ENCODE data around the gene SLC6A6.
"Not testable (repeated sequence)": the region's sequence is repeated elsewhere in the genome, so short reads cannot be mapped to it uniquely, and the experiment has no call there.

SLC6A6 gene

GRCh38 chr3:14511623-14512280 lies 109.3 kb downstream of the SLC6A6 start:
- FAIRE-seq (no peak), DNase-seq (ENCODE audit: extremely low spot score, insufficient read length, low read depth) (no peak)

- no peak for FAIRE-seq
- no peak for DNase-seq (ENCODE audit: extremely low spot score, insufficient read length, low read depth)
Observed at GRCh38 chr3:14512281-14512941, 110.0 kb downstream of the SLC6A6 start.

GRCh38 chr3:14512942-14513327 lies 110.5 kb downstream of the SLC6A6 start:
- DNase-seq (ENCODE audit: extremely low spot score, insufficient read length, low read depth) (no peak), FAIRE-seq (no peak)

GRCh38 chr3:14513566-14514322 lies 111.3 kb downstream of the SLC6A6 start:
- no peak for FAIRE-seq

GRCh38 chr3:14514323-14514720 lies 111.9 kb downstream of the SLC6A6 start:
- no peak for FAIRE-seq

More at GRCh38 chr3:14513566-14514322, 111.3 kb downstream of the SLC6A6 start:
- DNase-seq (ENCODE audit: extremely low spot score, insufficient read length, low read depth), result no peak

GRCh38 chr3:14515526-14515925 lies 113.1 kb downstream of the SLC6A6 start:
- not testable (repeated sequence) for DNase-seq (ENCODE audit: extremely low spot score, insufficient read length, low read depth); FAIRE-seq

More at GRCh38 chr3:14514323-14514720, 111.9 kb downstream of the SLC6A6 start:
- no peak for DNase-seq (ENCODE audit: extremely low spot score, insufficient read length, low read depth)

GRCh38 chr3:14516738-14517345 lies 114.4 kb downstream of the SLC6A6 start:
- FAIRE-seq (no peak), DNase-seq (ENCODE audit: extremely low spot score, insufficient read length, low read depth) (no peak)

- DNase-seq (ENCODE audit: extremely low spot score, insufficient read length, low read depth) (no peak), FAIRE-seq (no peak)
Observed at GRCh38 chr3:14517601-14518431, 115.4 kb downstream of the SLC6A6 start.

- DNase-seq (ENCODE audit: extremely low spot score, insufficient read length, low read depth), result no peak
- no peak for FAIRE-seq
Observed at GRCh38 chr3:14518432-14518802, 116.0 kb downstream of the SLC6A6 start.

- FAIRE-seq (no peak), DNase-seq (ENCODE audit: extremely low spot score, insufficient read length, low read depth) (no peak)
Observed at GRCh38 chr3:14518893-14519292, 116.5 kb downstream of the SLC6A6 start.

- FAIRE-seq (no peak), DNase-seq (ENCODE audit: extremely low spot score, insufficient read length, low read depth) (no peak)
Observed at GRCh38 chr3:14519406-14519805, 117.0 kb downstream of the SLC6A6 start.

- no peak for DNase-seq (ENCODE audit: extremely low spot score, insufficient read length, low read depth)
- no peak for FAIRE-seq
Observed at GRCh38 chr3:14520149-14520548, 117.7 kb downstream of the SLC6A6 start.

GRCh38 chr3:14520967-14521366 lies 118.6 kb downstream of the SLC6A6 start:
- no peak for FAIRE-seq

GRCh38 chr3:14521611-14522010 lies 119.2 kb downstream of the SLC6A6 start:
- DNase-seq (ENCODE audit: extremely low spot score, insufficient read length, low read depth) (no peak), FAIRE-seq (no peak)

More at GRCh38 chr3:14520967-14521366, 118.6 kb downstream of the SLC6A6 start:
- DNase-seq (ENCODE audit: extremely low spot score, insufficient read length, low read depth), result no peak

GRCh38 chr3:14522129-14522691 lies 119.8 kb downstream of the SLC6A6 start:
- no peak for DNase-seq (ENCODE audit: extremely low spot score, insufficient read length, low read depth)
- FAIRE-seq, result no peak

GRCh38 chr3:14522768-14523167 lies 120.4 kb downstream of the SLC6A6 start:
- no peak for FAIRE-seq
- DNase-seq (ENCODE audit: extremely low spot score, insufficient read length, low read depth), result no peak

GRCh38 chr3:14523792-14524191 lies 121.4 kb downstream of the SLC6A6 start:
- DNase-seq (ENCODE audit: extremely low spot score, insufficient read length, low read depth), result no peak
- FAIRE-seq, result no peak

GRCh38 chr3:14524311-14524711 lies 121.9 kb downstream of the SLC6A6 start:
- FAIRE-seq (no peak), DNase-seq (ENCODE audit: extremely low spot score, insufficient read length, low read depth) (no peak)

- DNase-seq (ENCODE audit: extremely low spot score, insufficient read length, low read depth), result no peak
- FAIRE-seq, result no peak
Observed at GRCh38 chr3:14524920-14525660, 122.7 kb downstream of the SLC6A6 start.

All from GM18507 (cell line).